D341Med (cell line): ENCODE measurements around the gene PRSS21.

ENCODE experiments used
- DNase-seq: peaks from one replicate; pipeline ENCODE4 v3.0.0; 2012; ENCODE audit warnings: low spot score

Gene PRSS21

GRCh38 chr16:2816751-2817339 lies at the start of gene PRSS21:
PRSS21 (plus strand) TSS chr16:2817237; CDS start chr16:2817269, 32 bp downstream.
- no peak for DNase-seq

- DNase-seq = no peak
Measured at GRCh38 chr16:2767891-2768290, 49.1 kb upstream of the PRSS21 start.

- no peak for DNase-seq
Measured at GRCh38 chr16:2768403-2769089, 48.5 kb upstream of the PRSS21 start.

GRCh38 chr16:2769100-2769529 lies 47.9 kb upstream of the PRSS21 start:
- no peak for DNase-seq

- DNase-seq = no peak
Measured at GRCh38 chr16:2769675-2770056, 47.4 kb upstream of the PRSS21 start.

GRCh38 chr16:2770057-2770951 lies 46.7 kb upstream of the PRSS21 start:
- DNase-seq = no peak

- no peak for DNase-seq
Measured at GRCh38 chr16:2771496-2772402, 45.3 kb upstream of the PRSS21 start.

- DNase-seq = no peak
Measured at GRCh38 chr16:2773188-2773968, 43.7 kb upstream of the PRSS21 start.

- no peak for DNase-seq
Measured at GRCh38 chr16:2774161-2774891, 42.7 kb upstream of the PRSS21 start.

GRCh38 chr16:2775131-2775716 lies 41.8 kb upstream of the PRSS21 start:
- DNase-seq = no peak

GRCh38 chr16:2775765-2776499 lies 41.1 kb upstream of the PRSS21 start:
- DNase-seq = no peak

GRCh38 chr16:2776500-2777139 lies 40.4 kb upstream of the PRSS21 start:
- DNase-seq = peak; percentile 55

- DNase-seq = peak; percentile 98
Measured at GRCh38 chr16:2777231-2777902, 39.7 kb upstream of the PRSS21 start, which contains the start of gene ELOB. ELOB (minus strand) TSS chr16:2777280; CDS start chr16:2777239, 41 bp downstream.

- no peak for DNase-seq
Measured at GRCh38 chr16:2777903-2778629, 39.0 kb upstream of the PRSS21 start.

GRCh38 chr16:2778630-2778958 lies 38.4 kb upstream of the PRSS21 start:
- no peak for DNase-seq

GRCh38 chr16:2779151-2779920 lies 37.7 kb upstream of the PRSS21 start:
- no peak for DNase-seq
